CD4-positive, alpha-beta T cell treated with Interferon gamma for 1 hour (primary cell): ENCODE measurements around the gene BOLA2B.
"Not testable (repeated sequence)": the region's sequence is repeated elsewhere in the genome, so short reads cannot be mapped to it uniquely, and the experiment has no call there.

Experiments
- DNase-seq: peaks from one replicate; pipeline ENCODE4 v3.0.0-alpha.2; 2020

The BOLA2B gene

GRCh38 chr16:30184096-30184890, 9.2 kb downstream of the BOLA2B start:
- peak; percentile 84 for DNase-seq

GRCh38 chr16:30183233-30184095, 10.0 kb downstream of the BOLA2B start, which contains the start of gene CORO1A:
CORO1A (plus strand) TSS chr16:30183602; CDS start chr16:30185210, 1,608 bp downstream.
- peak; percentile 80 for DNase-seq

- DNase-seq = no peak
These were observed 12.7 kb downstream of the BOLA2B start for GRCh38 chr16:30180741-30181140.

- DNase-seq = no peak
These were observed 13.5 kb downstream of the BOLA2B start for GRCh38 chr16:30179931-30180330.

GRCh38 chr16:30179195-30179594, 14.3 kb downstream of the BOLA2B start:
- no peak for DNase-seq

GRCh38 chr16:30176876-30177275, 16.6 kb downstream of the BOLA2B start:
- peak; percentile 27 for DNase-seq

GRCh38 chr16:30173054-30173453, 20.4 kb downstream of the BOLA2B start:
- no peak for DNase-seq

GRCh38 chr16:30170145-30170544, 23.3 kb downstream of the BOLA2B start:
- DNase-seq = not testable (repeated sequence)

- not testable (repeated sequence) for DNase-seq
These were observed 24.1 kb downstream of the BOLA2B start for GRCh38 chr16:30169416-30169815.

- not testable (repeated sequence) for DNase-seq
These were observed 24.7 kb downstream of the BOLA2B start for GRCh38 chr16:30168746-30169145.

GRCh38 chr16:30166202-30166902, 27.1 kb downstream of the BOLA2B start:
- DNase-seq = peak; percentile 41

GRCh38 chr16:30163538-30163937, 29.9 kb downstream of the BOLA2B start:
- DNase-seq = no peak

- no peak for DNase-seq
These were observed 36.3 kb downstream of the BOLA2B start for GRCh38 chr16:30157214-30157613.

GRCh38 chr16:30155188-30155587, 38.3 kb downstream of the BOLA2B start:
- no peak for DNase-seq

- no peak for DNase-seq
These were observed 40.9 kb downstream of the BOLA2B start for GRCh38 chr16:30152517-30152916.

- no peak for DNase-seq
These were observed 42.4 kb downstream of the BOLA2B start for GRCh38 chr16:30151091-30151490.

- no peak for DNase-seq
These were observed 44.1 kb downstream of the BOLA2B start for GRCh38 chr16:30149250-30149930.

GRCh38 chr16:30147843-30148510, 45.5 kb downstream of the BOLA2B start:
- no peak for DNase-seq

GRCh38 chr16:30145657-30146056, 47.8 kb downstream of the BOLA2B start:
- no peak for DNase-seq

- DNase-seq = no peak
These were observed 48.5 kb downstream of the BOLA2B start for GRCh38 chr16:30144917-30145316.

- no peak for DNase-seq
These were observed 49.4 kb downstream of the BOLA2B start for GRCh38 chr16:30144017-30144416.

GRCh38 chr16:30143347-30143702, 50.1 kb downstream of the BOLA2B start:
- no peak for DNase-seq
